HG02642 (cell line): Measurements from ENCODE around the gene ZNF467.

Experiments used
- ATAC-seq: cut with Tn5 transposase; IDR thresholded peaks from one replicate; pipeline ENCODE4 v1.9.1; 2021; ENCODE audit warnings: mild to moderate bottlenecking; ENCODE audit not compliant: unreplicated experiment, poor library complexity

ZNF467 gene

DNA sequence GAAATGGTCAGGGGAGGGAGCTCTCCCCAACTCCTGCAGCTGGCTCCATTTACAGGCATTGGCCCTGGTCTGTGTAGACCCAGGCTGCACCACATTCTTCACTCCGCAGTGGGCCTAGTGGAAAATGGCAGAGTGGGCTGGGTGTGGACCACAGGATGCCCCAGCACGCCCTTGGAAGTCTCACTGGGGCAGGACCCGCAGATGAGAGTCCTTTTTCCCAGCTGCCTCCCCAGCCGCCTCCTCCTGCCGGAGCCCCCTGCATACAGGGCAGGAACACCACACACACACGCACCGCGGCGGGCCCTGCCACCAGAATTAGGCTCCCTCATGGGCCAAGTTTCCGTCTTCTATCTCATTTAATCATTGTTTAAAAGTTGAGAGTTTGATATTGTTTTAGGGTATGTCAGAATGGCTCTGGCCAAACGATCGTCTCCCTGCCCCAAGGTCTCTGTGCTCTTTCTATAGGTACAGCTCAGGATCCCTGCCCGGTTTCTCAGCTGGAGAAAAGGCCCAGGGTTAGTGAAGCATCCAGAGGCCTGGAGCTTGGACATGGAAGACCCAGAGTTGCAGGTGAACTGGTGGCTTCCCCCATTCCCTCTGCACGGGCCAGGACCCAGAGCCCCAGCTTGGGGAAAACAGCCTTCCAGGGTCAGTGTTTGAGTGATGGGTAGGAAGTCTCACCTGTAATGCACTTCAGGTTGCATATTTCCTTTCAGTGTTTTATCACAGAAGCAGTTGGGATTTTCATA lies 42.0 kb downstream of the ZNF467 start:
- ATAC-seq = no peak

DNA sequence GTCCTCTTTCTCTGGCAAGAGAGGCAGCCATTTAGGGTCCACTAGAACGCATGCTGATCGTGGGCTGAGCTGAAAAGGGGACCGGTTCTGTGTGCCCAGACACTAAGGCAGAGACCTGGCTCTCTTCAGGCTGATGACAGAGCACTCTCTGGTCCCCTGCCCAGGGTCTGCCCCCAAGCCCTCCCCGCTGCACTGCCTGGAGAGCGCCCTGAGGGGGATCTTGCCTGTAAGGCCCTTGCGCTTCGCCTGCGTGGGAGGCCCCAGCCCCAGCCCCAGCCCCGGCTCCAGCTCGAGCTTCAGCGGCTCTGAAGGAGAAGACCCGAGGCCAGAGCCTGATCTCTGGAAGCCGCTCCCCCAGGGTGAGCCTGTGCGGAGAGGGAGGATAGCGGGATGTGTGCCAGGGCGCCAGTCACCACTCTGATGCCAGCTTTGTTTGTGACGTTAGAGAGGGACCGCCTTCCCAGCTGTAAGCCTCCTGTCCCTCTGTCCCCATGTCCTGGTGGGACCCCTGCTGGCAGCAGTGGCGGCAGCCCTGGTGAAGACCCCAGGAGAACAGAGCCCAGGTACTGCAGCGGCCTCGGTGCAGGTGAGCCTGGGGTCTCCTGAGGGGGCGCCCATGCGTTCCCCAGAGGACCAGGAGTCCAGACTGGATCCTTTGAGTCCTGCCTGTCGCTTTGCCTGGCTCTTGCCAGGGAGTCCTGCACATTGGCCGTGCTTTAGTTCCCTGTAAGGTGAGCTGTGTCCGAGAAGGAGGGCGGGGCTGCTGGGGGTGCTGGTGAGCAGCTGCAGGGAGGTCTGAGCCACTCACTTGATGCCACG lies 43.2 kb downstream of the ZNF467 start:
- no peak for ATAC-seq

DNA sequence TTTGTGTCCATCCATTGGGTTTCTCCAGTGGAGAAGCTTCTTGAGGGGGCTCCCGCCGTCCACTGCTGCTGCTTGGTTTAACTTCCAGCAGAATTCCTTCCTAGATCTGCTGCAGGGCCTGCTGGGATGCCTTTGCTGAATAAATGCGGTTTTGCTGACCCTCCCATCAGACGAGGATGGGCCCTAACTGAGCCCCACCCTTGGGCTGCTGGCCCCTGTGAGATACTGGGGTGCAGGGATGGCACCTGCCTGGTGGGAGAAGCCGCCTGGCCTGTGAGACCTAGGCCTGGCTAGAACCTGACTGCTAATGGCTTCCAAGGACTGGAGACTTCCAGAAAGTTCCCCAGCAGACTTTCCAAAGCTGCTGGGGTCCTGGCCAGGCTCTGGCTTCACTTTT lies 43.8 kb downstream of the ZNF467 start:
- no peak for ATAC-seq

DNA sequence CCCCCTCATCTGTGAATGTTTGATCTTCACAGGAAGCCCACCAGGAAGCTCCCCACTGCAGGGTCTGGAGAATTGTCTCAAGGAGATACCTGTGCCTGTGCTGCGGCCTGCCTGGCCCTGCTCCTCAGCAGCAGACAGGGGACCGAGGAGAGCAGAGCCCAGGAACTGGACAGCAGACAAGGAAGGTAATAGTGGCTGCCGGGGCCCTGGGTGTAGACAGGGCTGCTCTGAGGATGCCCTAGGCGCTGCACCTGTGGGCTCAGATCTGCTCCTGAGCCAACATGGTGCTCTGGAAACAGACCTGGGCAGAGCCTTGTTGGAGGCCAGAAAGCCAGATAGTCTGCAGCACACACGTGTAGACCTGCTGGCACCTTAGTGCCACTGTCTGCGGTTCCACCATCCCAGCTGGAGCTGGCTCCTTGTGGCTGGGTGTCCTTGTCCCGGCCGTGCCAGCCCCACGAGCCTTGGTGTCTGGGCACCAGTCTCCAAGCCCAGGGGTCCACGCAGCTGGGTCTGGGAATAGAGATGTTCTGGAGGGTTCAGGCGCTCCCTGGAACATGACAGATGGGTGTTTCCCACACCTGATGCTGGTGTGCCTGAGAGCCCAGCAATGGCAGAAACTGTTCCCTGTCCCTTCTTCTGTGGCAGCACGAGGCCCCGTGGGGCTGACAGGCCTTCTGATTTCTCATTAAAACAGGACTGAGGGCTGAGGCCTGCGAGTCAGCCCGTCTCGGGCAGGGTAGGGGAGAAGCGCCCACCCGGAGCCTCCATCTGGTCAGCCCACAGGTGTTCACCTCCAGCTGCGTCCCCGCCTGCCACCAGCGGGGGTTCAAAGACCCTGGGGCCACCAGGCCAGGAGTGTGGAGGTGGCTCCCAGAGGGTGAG lies 44.7 kb downstream of the ZNF467 start:
- ATAC-seq = no peak

DNA sequence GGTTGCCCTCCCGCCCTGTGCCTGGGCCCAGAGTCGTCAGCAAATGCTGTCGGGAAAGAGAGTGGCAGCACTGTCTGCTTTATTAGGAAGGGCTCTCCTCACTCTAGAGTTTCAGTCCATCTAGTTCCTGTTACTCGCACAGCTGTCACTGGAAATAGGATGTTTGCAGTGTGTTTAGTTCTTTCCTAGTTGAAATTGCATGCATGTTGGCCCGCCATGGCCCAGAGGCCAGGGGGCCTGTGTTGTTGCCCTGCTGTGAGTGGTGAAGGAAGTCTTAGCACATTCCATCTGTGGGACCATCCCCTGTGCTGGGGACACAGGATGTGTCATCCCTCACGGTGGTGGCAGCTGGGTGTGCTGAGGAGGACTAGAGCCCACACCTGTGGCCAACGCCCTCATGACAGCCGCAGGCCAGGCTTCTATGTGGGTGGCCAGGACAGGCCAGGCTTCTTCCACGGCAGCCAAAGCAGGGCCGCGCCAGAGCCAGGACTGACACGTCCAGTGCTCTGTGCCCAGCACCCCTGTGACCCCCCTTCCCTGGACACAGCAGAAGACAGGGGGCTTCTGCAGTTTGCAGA lies 45.4 kb downstream of the ZNF467 start:
- no peak for ATAC-seq

DNA sequence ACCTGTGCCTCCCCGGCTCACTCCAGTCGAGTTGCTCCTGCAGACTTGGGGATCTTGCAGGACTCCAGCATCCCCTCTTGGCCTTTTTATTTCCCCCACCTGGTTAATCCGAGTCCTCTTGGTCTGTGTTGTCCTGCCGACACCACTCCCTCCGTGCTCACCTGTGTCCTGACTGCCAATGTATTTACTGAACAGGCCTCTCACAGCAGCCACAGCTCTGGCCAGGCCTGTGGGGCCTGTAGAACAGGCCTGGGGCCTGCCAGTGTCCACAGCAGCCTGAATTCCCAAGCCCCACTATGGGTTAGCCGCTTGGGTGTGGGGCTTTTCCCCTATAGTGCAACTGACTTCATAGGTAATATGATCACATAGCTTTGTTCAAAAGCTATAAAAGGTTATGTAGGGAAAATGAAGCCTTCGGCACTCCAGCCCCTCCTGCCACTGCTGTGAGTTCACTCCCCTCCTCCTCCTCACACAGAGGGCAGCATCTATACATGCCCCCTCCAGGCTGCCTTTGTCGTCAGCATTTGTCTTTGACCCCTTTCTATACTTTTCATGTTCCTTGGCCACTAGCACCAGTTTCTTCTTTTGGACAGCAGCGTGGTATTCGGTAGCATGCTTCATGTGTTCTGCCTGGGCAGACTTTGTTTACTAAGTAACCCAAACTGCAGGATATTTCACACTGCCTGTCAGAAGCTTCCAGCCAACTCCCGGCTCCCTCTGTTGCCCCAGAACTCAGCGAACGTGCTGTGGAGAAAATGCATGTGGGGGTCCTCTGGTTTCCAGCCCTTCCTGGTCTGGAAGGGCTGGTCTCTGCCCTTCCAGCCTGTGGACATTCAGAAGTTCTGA lies 46.1 kb downstream of the ZNF467 start:
- no peak for ATAC-seq

DNA sequence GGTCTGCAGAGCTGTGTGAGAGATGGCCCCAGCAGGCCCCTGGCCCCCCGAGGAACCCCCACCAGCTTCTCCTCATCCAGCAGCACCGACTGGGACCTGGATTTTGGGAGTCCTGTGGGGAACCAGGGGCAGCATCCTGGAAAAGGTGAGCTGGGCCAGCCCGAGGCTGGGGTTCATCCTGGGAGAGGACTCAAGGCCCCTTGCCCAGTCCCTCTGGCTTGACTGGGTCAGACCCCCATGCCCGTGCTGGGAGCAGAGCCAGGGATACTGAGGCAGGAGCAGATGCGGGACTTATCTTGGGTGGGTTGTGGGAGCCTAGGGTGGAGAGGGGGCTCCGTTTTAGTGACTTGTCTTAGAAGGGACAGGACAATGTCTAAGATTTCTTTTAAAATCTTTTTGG lies 47.5 kb downstream of the ZNF467 start:
- ATAC-seq = no peak

DNA sequence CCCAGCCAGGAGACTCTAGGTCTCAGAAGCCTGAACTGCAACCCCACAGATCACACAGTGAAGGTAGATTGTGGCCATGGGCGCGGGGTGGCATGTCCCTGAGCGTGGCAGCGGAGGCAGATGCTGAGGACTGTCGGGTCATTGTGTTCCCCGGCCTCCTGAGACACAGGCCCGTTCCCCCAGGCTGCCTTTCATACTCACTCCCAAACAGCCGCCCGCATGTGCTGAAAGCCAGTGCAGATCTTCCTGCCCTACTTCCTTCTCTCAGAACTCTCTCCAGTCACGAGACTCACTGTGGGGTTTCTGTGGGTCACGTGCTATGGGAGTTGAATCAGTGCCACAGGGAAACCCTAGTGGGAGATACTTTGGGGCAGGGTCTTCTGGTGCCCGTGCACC lies 48.0 kb downstream of the ZNF467 start:
- ATAC-seq = no peak

DNA sequence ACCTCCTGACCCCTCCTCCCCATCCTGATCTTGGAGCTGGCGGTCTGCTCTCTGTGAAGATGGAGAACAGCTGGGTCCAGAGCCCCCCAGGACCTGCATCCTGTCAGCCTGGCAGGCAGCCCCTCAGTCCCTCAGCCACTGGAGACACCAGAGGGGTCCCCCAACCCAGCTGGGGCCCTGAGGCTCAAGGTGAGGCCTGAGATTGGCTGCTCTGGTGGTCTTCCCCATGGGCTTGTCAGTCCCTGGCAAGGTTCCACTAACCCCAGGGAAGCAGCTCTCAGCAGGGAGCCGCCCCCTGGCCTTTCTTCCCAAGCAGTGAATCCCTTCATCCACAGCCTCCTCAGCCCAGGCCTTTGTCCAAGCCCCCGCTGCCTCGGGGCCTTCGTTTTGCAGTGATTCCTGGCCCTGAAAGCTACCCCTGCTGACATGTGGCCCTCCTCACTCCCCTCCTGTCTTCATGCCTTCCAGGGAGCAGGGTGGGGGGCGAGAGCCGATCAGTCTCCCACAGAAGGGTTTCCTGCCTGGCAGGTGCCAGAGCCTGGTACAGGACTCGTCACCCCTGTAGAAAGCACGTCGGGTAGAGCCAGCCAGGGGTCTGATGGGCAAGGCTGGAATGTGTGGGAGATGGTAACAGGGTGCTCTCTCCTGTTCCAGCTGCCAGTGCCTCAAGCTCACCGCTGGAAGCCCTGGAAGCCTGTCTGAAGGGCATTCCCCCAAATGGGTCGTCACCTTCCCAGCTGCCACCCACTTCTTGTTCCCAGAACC lies 48.5 kb downstream of the ZNF467 start:
- ATAC-seq = no peak

DNA sequence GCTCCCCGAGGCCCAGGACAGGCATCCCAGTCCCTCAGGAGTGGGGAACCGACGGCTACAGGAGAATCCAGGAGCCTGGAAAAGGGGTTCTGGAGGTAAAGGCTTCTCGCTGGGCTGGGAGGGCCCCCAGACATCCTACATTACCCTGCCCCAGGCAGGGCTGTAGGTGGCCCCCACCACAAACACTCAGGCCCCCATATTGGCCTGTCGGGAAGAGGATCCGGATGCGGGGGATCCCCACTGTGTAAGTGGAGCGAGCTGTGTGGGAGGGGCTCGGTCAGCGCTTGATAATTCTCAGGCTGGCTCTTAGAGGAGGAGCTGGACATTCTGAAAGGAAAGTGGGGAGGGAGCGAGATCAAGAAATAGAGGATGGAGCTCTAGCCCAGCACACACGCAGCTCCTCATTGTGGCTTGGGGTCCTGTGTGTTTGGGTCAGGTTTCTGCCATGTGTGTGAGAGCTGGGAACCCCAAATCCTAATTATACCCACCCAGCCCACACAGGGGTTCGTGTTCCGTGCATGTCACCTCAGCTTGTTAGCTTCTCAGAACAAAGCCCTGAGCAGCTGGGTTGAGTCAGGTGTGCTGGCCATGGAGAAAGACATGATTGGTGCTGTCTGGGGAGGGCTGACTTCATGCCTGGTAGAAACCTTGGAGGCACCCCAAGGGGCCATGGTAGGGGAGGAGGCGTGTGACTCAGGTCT lies 49.4 kb downstream of the ZNF467 start:
- no peak for ATAC-seq

DNA sequence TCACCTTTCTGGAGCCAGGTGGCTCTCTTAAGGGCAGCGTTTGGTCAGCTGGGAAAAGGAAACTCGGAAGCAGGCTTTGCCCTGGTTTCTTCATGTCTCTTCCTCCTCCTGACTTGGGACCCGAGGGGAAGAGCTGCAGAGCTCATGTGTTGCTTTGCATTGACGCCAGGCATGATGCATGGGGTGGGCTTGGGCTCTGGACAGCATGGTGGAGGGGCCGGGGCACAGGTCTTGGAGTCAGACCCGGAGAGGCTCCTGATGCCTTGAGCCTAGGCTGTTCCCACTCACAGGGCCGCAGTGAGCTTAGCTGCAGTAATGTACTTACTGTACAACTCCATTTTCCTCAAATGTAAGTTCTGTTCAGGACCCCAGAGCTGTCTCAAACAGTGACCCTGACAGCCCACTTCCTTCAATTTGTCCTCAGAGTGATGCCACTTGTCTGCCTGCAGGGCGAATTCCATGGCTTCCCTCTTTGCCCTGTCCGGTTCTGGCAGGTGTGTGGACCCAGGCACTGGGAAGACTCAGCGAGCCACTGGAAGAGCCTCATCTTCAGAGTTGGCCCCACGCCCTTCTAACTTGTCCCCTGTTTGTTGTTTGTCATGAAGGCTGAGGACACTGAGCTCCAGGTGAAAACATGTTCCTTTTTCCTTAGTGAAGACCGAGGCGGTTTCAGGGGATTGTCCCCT lies 50.2 kb downstream of the ZNF467 start:
- no peak for ATAC-seq

DNA sequence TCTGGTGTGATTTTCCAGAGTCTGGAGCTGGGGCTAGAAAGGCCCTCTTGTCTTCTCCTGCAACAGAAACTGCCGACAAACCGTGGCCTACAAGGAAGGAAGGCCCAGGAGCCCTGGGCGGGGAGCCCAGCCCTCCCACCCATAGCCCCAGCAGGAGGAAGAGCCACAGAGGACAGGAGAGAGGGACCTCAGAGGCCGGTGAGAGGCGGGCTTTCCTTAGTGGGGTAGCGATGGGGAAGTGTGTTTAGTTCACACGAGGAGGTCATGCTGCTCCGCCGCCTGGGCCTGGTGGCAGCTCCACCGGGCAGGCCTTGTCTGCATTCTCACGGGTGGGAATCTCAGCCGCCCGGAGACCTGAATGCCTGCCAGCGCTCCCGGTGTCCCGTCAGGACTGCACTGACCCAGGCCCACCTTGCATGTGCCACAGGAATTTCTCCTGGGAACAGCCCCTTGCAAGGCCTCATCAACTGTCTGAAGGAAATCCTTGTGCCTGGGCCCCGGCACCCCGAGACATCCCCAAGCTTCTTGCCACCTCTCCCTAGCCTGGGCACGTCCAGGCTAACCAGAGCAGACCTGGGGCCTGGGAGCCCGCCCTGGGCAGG lies 50.9 kb downstream of the ZNF467 start:
- no peak for ATAC-seq

DNA sequence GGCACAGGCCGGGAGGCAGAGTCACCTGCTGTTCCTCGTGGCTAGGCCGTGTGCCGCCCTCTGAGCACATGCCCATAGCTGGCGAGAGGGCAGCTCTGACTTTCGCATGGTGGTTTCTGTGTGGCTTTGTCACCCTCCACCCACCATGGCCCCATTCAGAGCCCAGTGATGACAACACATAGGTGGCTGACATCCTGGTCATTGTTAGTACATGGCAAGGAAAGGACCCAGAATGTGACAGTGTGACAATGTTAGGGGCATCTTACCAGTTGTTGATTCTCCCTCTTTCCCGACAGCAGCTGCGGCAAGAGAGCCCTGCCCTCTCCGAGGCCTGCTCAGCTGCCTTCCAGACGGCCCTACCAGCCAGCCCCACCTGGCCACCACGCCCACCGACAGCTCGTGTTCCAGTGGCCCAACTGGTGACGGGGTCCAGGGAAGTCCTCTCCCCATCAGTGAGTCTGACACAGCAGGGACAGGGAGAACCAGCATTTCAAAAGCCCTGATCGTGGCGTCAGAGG lies 52.2 kb downstream of the ZNF467 start:
- ATAC-seq = no peak

DNA sequence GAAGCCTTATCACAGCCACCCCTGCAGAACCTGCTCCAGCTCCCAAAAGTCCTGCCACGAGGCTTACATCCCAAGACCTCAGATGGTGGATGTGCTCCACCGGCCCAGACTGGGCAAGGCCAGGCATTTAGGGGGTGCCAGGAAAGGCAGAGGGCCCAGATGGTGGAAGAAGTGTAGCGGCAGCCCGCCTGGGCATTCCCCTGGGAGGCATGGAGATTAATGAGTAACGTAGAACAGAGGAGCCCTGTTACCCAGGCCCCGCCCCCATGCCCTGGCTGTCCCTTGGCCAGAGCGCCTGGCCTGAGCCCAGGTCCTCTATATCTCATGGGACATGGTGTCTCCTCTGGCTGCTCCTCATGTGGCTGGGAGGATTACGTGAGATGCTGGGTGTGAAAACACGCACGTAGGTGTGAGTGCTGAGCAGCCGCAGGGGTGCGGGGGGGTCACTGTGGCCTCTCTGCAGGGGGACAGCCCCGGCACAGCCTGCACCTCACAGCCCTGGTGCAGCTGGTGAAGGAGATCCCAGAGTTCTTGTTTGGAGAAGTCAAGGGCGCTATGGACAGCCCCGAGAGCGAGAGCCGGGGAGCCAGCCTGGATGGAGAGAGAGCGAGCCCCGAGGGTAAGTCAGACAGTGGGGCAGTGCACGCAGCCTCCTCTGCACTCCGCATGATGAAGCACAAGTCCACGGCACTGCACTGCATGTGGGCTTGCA lies 52.9 kb downstream of the ZNF467 start:
- peak; percentile 46 for ATAC-seq

DNA sequence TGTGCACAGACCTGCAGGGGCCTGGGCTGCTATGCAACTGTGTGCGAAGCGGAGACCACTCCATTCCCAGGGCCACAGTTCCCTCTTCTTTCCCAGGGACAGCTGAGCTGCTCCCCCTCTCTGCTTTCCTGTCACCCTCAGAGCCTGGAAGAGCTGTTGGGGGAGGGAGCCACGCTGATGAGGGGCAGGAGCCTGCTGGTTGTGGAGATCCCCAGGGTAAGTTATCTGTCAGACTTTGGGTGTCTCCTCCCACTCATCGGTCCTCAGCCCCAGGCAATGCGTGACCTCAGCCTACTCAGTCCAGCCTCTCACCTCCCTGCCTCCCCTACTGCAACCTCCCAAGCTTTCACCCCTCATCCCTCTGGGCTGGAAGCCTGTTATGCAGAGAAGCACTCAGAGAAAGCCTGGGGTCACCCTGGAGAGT lies 53.5 kb downstream of the ZNF467 start:
- ATAC-seq = peak; percentile 48

DNA sequence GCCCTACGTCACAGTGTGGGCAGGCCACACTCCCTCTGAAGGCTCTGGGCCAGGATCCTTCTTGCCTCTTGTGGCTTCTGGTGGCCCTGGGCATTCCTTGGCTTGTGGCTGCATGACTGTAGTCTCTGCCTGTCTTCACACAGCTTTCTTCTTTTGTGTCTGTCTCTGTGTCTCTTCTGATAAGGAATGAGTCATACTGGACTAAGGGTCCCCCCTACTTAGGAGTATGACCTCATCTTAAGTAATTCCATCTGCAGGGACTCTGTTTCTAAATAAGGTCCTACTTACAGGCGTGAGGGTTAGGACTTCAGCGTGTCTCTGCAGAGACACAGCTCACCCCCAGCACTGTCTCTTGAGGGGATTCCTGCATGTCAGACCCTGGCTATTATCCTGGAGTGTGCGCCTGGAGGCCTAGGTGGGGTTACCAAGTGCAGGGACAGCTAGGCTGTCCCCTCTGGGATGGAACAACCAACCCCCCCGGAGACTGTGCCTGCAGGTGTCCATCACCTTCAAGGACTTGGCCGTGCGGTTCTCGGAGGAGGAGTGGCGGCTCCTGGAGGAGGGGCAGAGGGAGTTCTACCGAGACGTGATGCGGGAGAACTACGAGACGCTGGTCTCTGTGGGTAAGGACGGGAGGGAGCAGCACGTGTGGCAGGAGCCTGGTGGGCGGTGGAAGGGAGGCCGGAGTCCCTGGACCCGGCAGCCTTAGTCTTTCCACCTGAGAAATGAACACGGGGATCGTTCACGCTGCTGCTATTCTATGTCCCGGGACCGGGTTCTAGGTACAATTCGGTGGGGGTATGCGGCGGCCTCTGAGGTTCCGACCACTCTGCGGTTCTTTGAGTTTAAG lies 54.1 kb downstream of the ZNF467 start:
- ATAC-seq = no peak
